ENCODE results near the gene ZNF423.

- TF ChIP-seq, protein P1, sequence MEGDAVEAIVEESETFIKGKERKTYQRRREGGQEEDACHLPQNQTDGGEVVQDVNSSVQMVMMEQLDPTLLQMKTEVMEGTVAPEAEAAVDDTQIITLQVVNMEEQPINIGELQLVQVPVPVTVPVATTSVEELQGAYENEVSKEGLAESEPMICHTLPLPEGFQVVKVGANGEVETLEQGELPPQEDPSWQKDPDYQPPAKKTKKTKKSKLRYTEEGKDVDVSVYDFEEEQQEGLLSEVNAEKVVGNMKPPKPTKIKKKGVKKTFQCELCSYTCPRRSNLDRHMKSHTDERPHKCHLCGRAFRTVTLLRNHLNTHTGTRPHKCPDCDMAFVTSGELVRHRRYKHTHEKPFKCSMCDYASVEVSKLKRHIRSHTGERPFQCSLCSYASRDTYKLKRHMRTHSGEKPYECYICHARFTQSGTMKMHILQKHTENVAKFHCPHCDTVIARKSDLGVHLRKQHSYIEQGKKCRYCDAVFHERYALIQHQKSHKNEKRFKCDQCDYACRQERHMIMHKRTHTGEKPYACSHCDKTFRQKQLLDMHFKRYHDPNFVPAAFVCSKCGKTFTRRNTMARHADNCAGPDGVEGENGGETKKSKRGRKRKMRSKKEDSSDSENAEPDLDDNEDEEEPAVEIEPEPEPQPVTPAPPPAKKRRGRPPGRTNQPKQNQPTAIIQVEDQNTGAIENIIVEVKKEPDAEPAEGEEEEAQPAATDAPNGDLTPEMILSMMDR (IDR thresholded peaks at IDR 0.05), result no peak
- TF ChIP-seq POLR2A (IDR thresholded peaks at IDR 0.05), result no peak
These were observed 194.3 kb downstream of the ZNF423 start for GRCh38 chr16:49661465-49662187.

Data from right lobe of liver (tissue), 4 donors.